Nephron (organoid): ENCODE results near the gene RAB40C.

ENCODE experiments used
- H3K27ac Mint-ChIP-seq, 3 experiments: 2 replicates each; pipeline ENCODE4 v1.8.0; 2020; ENCODE audit warnings: mixed read lengths in 3 of 3, mild to moderate bottlenecking in 2 of 3, moderate library complexity in 1 of 3
- H3K27me3 Mint-ChIP-seq: 2 replicates; pipeline ENCODE4 v1.8.0; 2021; ENCODE audit warnings: low read depth, mild to moderate bottlenecking, moderate library complexity, mixed read lengths
- H3K36me3 Mint-ChIP-seq: 2 replicates; pipeline ENCODE4 v1.8.0; 2020; ENCODE audit warnings: low read depth, mixed read lengths
- H3K4me1 Mint-ChIP-seq: 2 replicates; pipeline ENCODE4 v1.8.0; 2020; ENCODE audit warnings: mixed read lengths
- H3K4me3 Mint-ChIP-seq, 3 experiments: 2 replicates each; pipeline ENCODE4 v1.8.0; 2020; ENCODE audit warnings: mild to moderate bottlenecking in 3 of 3, mixed read lengths in 3 of 3, moderate library complexity in 2 of 3
- H3K9me3 Mint-ChIP-seq: 2 replicates; pipeline ENCODE4 v1.8.0; 2020; ENCODE audit warnings: mixed read lengths
- CTCF ChIP-seq, 3 experiments: fragments of 200-600 bp; sonication (generic); IDR thresholded peaks; one replicate each; pipeline ENCODE4 v1.5.0; 2021; ENCODE audit warnings: antibody characterized with exemption in 3 of 3; ENCODE audit not compliant: unreplicated experiment in 3 of 3

Gene RAB40C

GRCh38 chr16:566475-567372, 23.1 kb upstream of the RAB40C start, which contains the start of gene NHLRC4:
TSS of gene NHLRC4 (plus strand) at chr16:567005. CDS start at chr16:568048, 1,043 bp downstream.
- no peaks in the 10 kb centered on the region for H3K36me3 Mint-ChIP-seq
- H3K27me3 Mint-ChIP-seq, result peaks cover 13% of the 10 kb centered on the region
- H3K27ac Mint-ChIP-seq, result peak within 1 kb of the TSS; percentile 82 to 95 (median 92)
- no peak for TF ChIP-seq CTCF (IDR thresholded peaks at IDR 0.05; ENCODE audit: unreplicated experiment in 3 of 3)
- H3K9me3 Mint-ChIP-seq, result no peaks in the 10 kb centered on the region
- H3K4me1 Mint-ChIP-seq, result peaks cover 37% of the 10 kb centered on the region
- peak within 1 kb of the TSS; percentile 64 to 73 (median 71) for H3K4me3 Mint-ChIP-seq

- peak overlapping the region; percentile 82 to 95 (median 90) for H3K27ac Mint-ChIP-seq
- no peaks in the 10 kb centered on the region for H3K9me3 Mint-ChIP-seq
- TF ChIP-seq CTCF (IDR thresholded peaks at IDR 0.05; ENCODE audit: unreplicated experiment in 3 of 3), result no peak
Measured at GRCh38 chr16:567373-568256, 22.3 kb upstream of the RAB40C start.

GRCh38 chr16:568401-569258, 21.2 kb upstream of the RAB40C start:
- Mint-ChIP-seq H3K27me3 (no peaks in the 10 kb centered on the region), H3K27ac (peak overlapping the region; percentile 90 to 99 (median 96)), H3K36me3 (no peaks in the 10 kb centered on the region), H3K9me3 (no peaks in the 10 kb centered on the region), H3K4me1 (peaks cover 35% of the 10 kb centered on the region), H3K4me3 (peak overlapping the region; percentile 92 to 93 (median 93))
- TF ChIP-seq CTCF (IDR thresholded peaks at IDR 0.05; ENCODE audit: unreplicated experiment in 3 of 3), result no peak

More at GRCh38 chr16:567373-568256, 22.3 kb upstream of the RAB40C start:
- H3K4me3 Mint-ChIP-seq, result peak overlapping the region; percentile 64 to 73 (median 71)
- H3K4me1 Mint-ChIP-seq, result peaks cover 38% of the 10 kb centered on the region
- H3K36me3 Mint-ChIP-seq, result no peaks in the 10 kb centered on the region
- peaks cover 5% of the 10 kb centered on the region for H3K27me3 Mint-ChIP-seq

- Mint-ChIP-seq H3K36me3 (no peaks in the 10 kb centered on the region), H3K4me3 (peak within 1 kb of the TSS; percentile 92 to 93 (median 93)), H3K27me3 (no peaks in the 10 kb centered on the region), H3K4me1 (peaks cover 35% of the 10 kb centered on the region), H3K9me3 (no peaks in the 10 kb centered on the region), H3K27ac (peak within 1 kb of the TSS; percentile 90 to 99 (median 96))
- TF ChIP-seq CTCF (IDR thresholded peaks at IDR 0.05; ENCODE audit: unreplicated experiment in 3 of 3), result no peak
Measured at GRCh38 chr16:569445-570254, 20.2 kb upstream of the RAB40C start, which contains the start of gene PIGQ. TSS of gene PIGQ (plus strand) at chr16:569968. CDS start at chr16:574075, 4,107 bp downstream.
